ENCODE measurements around the gene PPFIA4. TPM values are rescaled to one million over a fixed set of nuclear protein-coding genes. Genes with fewer than 3 reads are reported as not detected.

PPFIA4 gene
- total and polyA plus RNA-seq, 2 of the 4 experiments (the other 2 are of a cell fraction) = 5.4 to 13.7 TPM

GRCh38 chr1:203104789-203105390, 78.6 kb downstream of the PPFIA4 start:
- CTCF ChIA-PET = no interaction called here

More at GRCh38 chr1:203104789-203105390, 78.6 kb downstream of the PPFIA4 start:
- Histone ChIP-seq H2BK120ac (ENCODE audit: low read depth, low read length) (no peak overlapping the region), H2BK5ac (ENCODE audit: low read depth, low read length, poor library complexity, severe bottlenecking) (no peak overlapping the region), H3K4ac (ENCODE audit: low read depth, low read length) (no peak overlapping the region), H4K91ac (ENCODE audit: insufficient read depth, low read depth, low read length) (no peak overlapping the region), H3K18ac (ENCODE audit: low read depth, low read length) (no peak overlapping the region), H3K4me1 (ENCODE audit: control insufficient read depth, insufficient read depth, low read length) (no peaks in the 10 kb centered on the region), H2BK15ac (ENCODE audit: low read depth, low read length) (no peak overlapping the region), H3K4me3 (ENCODE audit: insufficient read depth, low read depth, low read length) (no peak overlapping the region), H4K5ac (ENCODE audit: low read depth, low read length) (no peak overlapping the region), H3K9ac (ENCODE audit: low read depth, low read length) (no peak overlapping the region), H3K4me2 (ENCODE audit: low read depth, low read length) (no peak overlapping the region), H2AK5ac (ENCODE audit: low read depth, low read length) (no peak overlapping the region), H2AFZ (replicated peaks; ENCODE audit: low read length, poor library complexity) (no peak overlapping the region), H3K27me3 (ENCODE audit: control insufficient read depth, insufficient read depth, low read length) (peaks cover 43% of the 10 kb centered on the region), H2BK20ac (ENCODE audit: low read depth, low read length) (no peak overlapping the region), H3K27ac (ENCODE audit: insufficient read depth, low read length) (no peak overlapping the region), H3K23ac (ENCODE audit: low read depth, low read length) (no peak overlapping the region), H4K8ac (ENCODE audit: low read depth in 2 of 2, low read length in 2 of 2) (no peak overlapping the region), H2AK9ac (replicated peaks; ENCODE audit: low read depth, low read length, poor library complexity) (no peak overlapping the region), H3K14ac (replicated peaks; ENCODE audit: low read depth, low read length) (no peak overlapping the region), H4K20me1 (ENCODE audit: insufficient read depth, low read length) (no peaks in the 10 kb centered on the region), H3K36me3 (ENCODE audit: control insufficient read depth, insufficient read depth, low read length) (no peaks in the 10 kb centered on the region), H3K9me1 (ENCODE audit: insufficient read depth, low read length) (no peaks in the 10 kb centered on the region), H3K79me1 (ENCODE audit: low read depth in 1 of 2, low read length in 2 of 2) (no peaks in the 10 kb centered on the region), H3K56ac (ENCODE audit: extremely low read depth, insufficient read depth, low read length) (no peak overlapping the region), H3K9me3 (ENCODE audit: control insufficient read depth, insufficient read depth, low read length) (no peaks in the 10 kb centered on the region)
- intact Hi-C loops (cut with micrococcal nuclease) = no loop called here
- dilution Hi-C loops (cut with HindIII; ENCODE audit: low sequenced_read_pairs, unreplicated experiment) = no loop called here
- ATAC-seq (ENCODE audit: low read depth) (no peak), DNase-seq (no peak)
- POLR2A ChIA-PET (ENCODE audit: unreplicated experiment) = no interaction called here
- no TSS peak for BruUV-seq (replicated peaks)
- TF ChIP-seq MXI1 (IDR thresholded peaks at IDR 0.05; ENCODE audit: borderline replicate concordance, low read depth, low read length) (no peak), NFE2L2 (IDR thresholded peaks at IDR 0.05; ENCODE audit: low read depth, low read length) (peak; percentile 67; the same call in 1 of the 2 replicates)
- in situ Hi-C loops (cut with MboI; ENCODE audit: low sequenced_read_pairs) = no loop called here
